OCI-LY3 (cell line): ENCODE measurements around the gene CREBBP.

Source experiments
- H2AFZ ChIP-seq: fragments of 200-600, 300-600 bp; shearing (Covaris generic); 2 replicates; pipeline ENCODE4 v1.6.0; 2014; ENCODE audit warnings: antibody characterized with exemption, low read depth, low read length
- H3K27ac ChIP-seq: fragments of 200-600, 300-600 bp; sonication (generic); 2 replicates; pipeline ENCODE4 v1.5.1; 2014; ENCODE audit warnings: mild to moderate bottlenecking, low read length, moderate library complexity, mixed read lengths
- H3K27me3 ChIP-seq: fragments of 200-600, 300-600 bp; sonication (generic); 2 replicates; pipeline ENCODE4 v1.6.1; 2014; ENCODE audit warnings: low read depth, low read length, mixed read lengths
- H3K36me3 ChIP-seq: fragments of 200-600, 300-600 bp; sonication (generic); replicated peaks from 2 replicates; pipeline ENCODE3; 2014; ENCODE audit warnings: low read depth, low read length, mixed read lengths
- H3K4me1 ChIP-seq: fragments of 300-600, 200-600 bp; sonication (generic); 2 replicates; pipeline ENCODE4 v1.6.1; 2014; ENCODE audit warnings: low read length, mixed read lengths
- H3K4me2 ChIP-seq: fragments of 200-600, 300-600 bp; sonication (generic); 2 replicates; pipeline ENCODE4 v1.6.1; 2014; ENCODE audit warnings: low read length, mixed read lengths
- H3K4me3 ChIP-seq: fragments of 300-600, 200-600 bp; sonication (generic); 2 replicates; pipeline ENCODE4 v1.5.1; 2014; ENCODE audit warnings: antibody characterized with exemption, mild to moderate bottlenecking, low read length, moderate library complexity
- H3K79me2 ChIP-seq: fragments of 300-600, 200-600 bp; shearing (Covaris generic); 2 replicates; pipeline ENCODE4 v1.6.1; 2014; ENCODE audit warnings: mild to moderate bottlenecking, low read length, mixed read lengths
- H3K9ac ChIP-seq: fragments of 300-600, 200-600 bp; shearing (Covaris generic); 2 replicates; pipeline ENCODE4 v1.6.0; 2014; ENCODE audit warnings: mild to moderate bottlenecking, low read length, moderate library complexity
- H3K9me3 ChIP-seq: fragments of 200-600, 300-600 bp; shearing (Covaris generic); 2 replicates; pipeline ENCODE4 v1.6.1; 2014; ENCODE audit warnings: low read length, mixed read lengths; ENCODE audit not compliant: insufficient read depth
- H4K20me1 ChIP-seq: fragments of 200-600, 300-600 bp; sonication (generic); 2 replicates; pipeline ENCODE4 v1.6.1; 2016; ENCODE audit warnings: low read length, mixed read lengths; ENCODE audit not compliant: insufficient read depth
- CTCF ChIP-seq: fragments of 200-600, 300-600 bp; sonication (generic); IDR thresholded peaks from 2 replicates; pipeline ENCODE4 v1.5.1; 2014; ENCODE audit warnings: antibody characterized with exemption, low read length, low read depth
- EZH2phosphoT487 ChIP-seq: fragments of 200-600 bp; shearing (Covaris generic); IDR thresholded peaks from 2 replicates; pipeline ENCODE4 v1.6.1; 2018; ENCODE audit warnings: antibody characterized with exemption, mixed run types, low read depth

CREBBP gene

GRCh38 chr16:3866703-3867431, 13.6 kb downstream of the CREBBP start:
- no peak overlapping the region for H3K4me2 ChIP-seq
- H2AFZ ChIP-seq = no peak overlapping the region
- H4K20me1 ChIP-seq = peaks cover 94% of the 10 kb centered on the region
- no peak overlapping the region for H3K4me3 ChIP-seq
- no peak overlapping the region for H3K27ac ChIP-seq
- no peaks in the 10 kb centered on the region for H3K4me1 ChIP-seq
- H3K27me3 ChIP-seq = no peaks in the 10 kb centered on the region
- H3K9me3 ChIP-seq = no peaks in the 10 kb centered on the region
- peaks cover 100% of the 10 kb centered on the region for H3K79me2 ChIP-seq
- no peaks in the 10 kb centered on the region for H3K36me3 ChIP-seq
- no peak for TF ChIP-seq EZH2phosphoT487
- no peak for TF ChIP-seq CTCF
- H3K9ac ChIP-seq = no peak overlapping the region

GRCh38 chr16:3865241-3865640, 15.3 kb downstream of the CREBBP start:
- Histone ChIP-seq H3K79me2 (peaks cover 98% of the 10 kb centered on the region), H3K4me1 (no peaks in the 10 kb centered on the region), H3K36me3 (no peaks in the 10 kb centered on the region), H3K9ac (no peak overlapping the region), H3K9me3 (no peaks in the 10 kb centered on the region), H3K4me2 (no peak overlapping the region), H4K20me1 (peaks cover 91% of the 10 kb centered on the region), H3K27me3 (no peaks in the 10 kb centered on the region), H3K4me3 (no peak overlapping the region), H3K27ac (no peak overlapping the region), H2AFZ (no peak overlapping the region)
- TF ChIP-seq EZH2phosphoT487 (no peak), CTCF (no peak)

- H3K9me3 ChIP-seq = no peaks in the 10 kb centered on the region
- no peak overlapping the region for H2AFZ ChIP-seq
- H3K36me3 ChIP-seq = no peaks in the 10 kb centered on the region
- no peaks in the 10 kb centered on the region for H3K4me1 ChIP-seq
- TF ChIP-seq EZH2phosphoT487 (no peak), CTCF (no peak)
- H3K27me3 ChIP-seq = no peaks in the 10 kb centered on the region
- peaks cover 91% of the 10 kb centered on the region for H4K20me1 ChIP-seq
- peaks cover 98% of the 10 kb centered on the region for H3K79me2 ChIP-seq
- no peak overlapping the region for H3K4me2 ChIP-seq
- H3K9ac ChIP-seq = no peak overlapping the region
- no peak overlapping the region for H3K4me3 ChIP-seq
- H3K27ac ChIP-seq = no peak overlapping the region
Measured at GRCh38 chr16:3864562-3864961, 16.0 kb downstream of the CREBBP start.

- Histone ChIP-seq H3K4me2 (no peak overlapping the region), H3K27ac (no peak overlapping the region), H3K4me1 (peaks cover 4% of the 10 kb centered on the region; the same call in 1 of the 2 replicates), H4K20me1 (peaks cover 89% of the 10 kb centered on the region), H2AFZ (no peak overlapping the region), H3K4me3 (no peak overlapping the region), H3K27me3 (no peaks in the 10 kb centered on the region), H3K9ac (no peak overlapping the region), H3K36me3 (no peaks in the 10 kb centered on the region), H3K79me2 (peaks cover 97% of the 10 kb centered on the region), H3K9me3 (no peaks in the 10 kb centered on the region)
- TF ChIP-seq EZH2phosphoT487 (no peak), CTCF (no peak)
Measured at GRCh38 chr16:3863587-3863986, 16.9 kb downstream of the CREBBP start.
